NK-92 treated with Interleukin-12 subunit alpha and Interleukin-12 subunit beta, amount 100 ng/mL, for 24 hours (cell line): ENCODE results near the gene BRME1.

ENCODE experiments used
- DNase-seq: peaks from one replicate; lab custom pipeline; 2025; lab: John Stamatoyannopoulos, UW

The BRME1 gene

GRCh38 chr19:13887517-13887916, 18.4 kb downstream of the BRME1 start:
- no peak for DNase-seq

- no peak for DNase-seq
These were observed 18.9 kb downstream of the BRME1 start for GRCh38 chr19:13887018-13887436.

- no peak for DNase-seq
These were observed 20.0 kb downstream of the BRME1 start for GRCh38 chr19:13885826-13886365.

- DNase-seq: no peak
These were observed 21.0 kb downstream of the BRME1 start for GRCh38 chr19:13884726-13885591.

DNA sequence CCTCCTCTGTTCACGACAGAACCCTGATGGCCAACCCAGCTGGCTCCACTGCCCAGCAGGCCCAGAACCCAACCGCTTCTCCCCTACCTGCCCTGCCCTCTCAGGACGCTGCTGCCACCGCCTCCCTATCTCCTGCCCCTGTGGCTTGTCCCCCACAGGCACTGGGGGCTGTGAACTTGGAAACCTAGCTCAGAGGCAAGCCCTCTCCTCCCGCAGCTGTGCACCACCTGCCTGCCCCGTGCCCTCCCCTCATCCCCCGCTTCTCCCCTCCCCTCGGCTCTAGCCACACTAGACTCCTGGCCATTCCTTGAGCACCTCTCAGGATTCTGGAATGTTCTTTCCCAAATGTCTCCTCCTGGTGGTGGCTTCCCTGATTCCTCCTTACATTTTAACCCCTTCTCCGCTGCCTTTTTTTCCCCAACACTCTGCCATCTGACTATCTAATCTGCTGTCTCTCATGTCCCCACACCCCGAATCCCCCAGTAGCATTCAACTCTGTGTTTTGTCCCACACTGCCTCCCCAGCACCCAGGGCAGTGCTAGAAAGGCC, 22.3 kb downstream of the BRME1 start:
- no peak for DNase-seq

DNA sequence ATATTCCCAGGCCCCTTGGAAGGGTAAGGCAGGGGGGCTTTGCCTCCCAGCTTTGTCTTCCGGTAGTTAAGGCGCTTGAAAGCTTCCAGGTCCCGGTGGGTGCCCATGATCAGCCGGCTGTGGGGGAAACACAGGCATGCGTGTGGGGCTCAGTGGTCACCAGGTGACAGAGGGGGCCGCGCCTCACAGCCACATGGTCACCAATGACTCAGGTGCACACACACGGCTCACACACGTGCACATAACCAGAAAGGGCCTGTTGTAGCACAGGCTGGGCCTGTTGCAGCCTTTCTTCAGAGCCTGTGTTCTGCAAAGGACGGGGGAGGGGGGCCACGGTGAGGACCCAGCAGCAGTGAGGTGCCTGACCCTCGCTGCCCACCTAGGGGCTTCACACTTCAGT, 23.1 kb downstream of the BRME1 start:
- DNase-seq: no peak

- DNase-seq: no peak
These were observed 23.5 kb downstream of the BRME1 start for GRCh38 chr19:13882419-13882795.

- no peak for DNase-seq
These were observed 24.1 kb downstream of the BRME1 start for GRCh38 chr19:13881692-13882418.

- no peak for DNase-seq
These were observed 24.6 kb downstream of the BRME1 start for GRCh38 chr19:13881251-13881691.

- peak; percentile 94 for DNase-seq
These were observed 25.6 kb downstream of the BRME1 start for GRCh38 chr19:13880059-13881043.

- DNase-seq: no peak
These were observed 28.6 kb downstream of the BRME1 start for GRCh38 chr19:13877303-13877702.

DNA sequence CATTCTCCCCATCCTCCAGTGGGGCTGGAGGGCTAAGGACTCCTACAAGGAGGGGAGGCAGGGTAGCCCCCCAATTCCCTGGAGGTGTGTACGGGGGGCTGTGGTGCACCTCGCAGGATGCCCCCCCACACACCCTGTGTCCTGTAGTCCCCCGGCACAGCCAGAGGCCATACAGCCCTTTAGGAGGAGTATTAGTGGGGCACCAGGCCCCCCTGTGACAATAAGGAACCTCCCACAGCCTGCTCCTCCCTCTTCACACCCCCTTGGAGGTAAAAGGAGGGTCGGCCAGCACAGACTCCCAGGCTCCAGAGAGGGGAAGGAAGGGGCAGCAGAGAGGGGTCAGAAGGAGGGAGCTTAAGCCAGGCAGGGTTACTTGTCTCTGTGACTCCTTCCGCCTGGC, 29.1 kb downstream of the BRME1 start, which contains the start of gene NANOS3:
NANOS3 (plus strand) TSS at position 301 of the 400 bp plus-strand sequence. CDS start 115 bp downstream, outside the sequence.
- DNase-seq: no peak

GRCh38 chr19:13875824-13876223, 30.1 kb downstream of the BRME1 start:
- DNase-seq: no peak

DNA sequence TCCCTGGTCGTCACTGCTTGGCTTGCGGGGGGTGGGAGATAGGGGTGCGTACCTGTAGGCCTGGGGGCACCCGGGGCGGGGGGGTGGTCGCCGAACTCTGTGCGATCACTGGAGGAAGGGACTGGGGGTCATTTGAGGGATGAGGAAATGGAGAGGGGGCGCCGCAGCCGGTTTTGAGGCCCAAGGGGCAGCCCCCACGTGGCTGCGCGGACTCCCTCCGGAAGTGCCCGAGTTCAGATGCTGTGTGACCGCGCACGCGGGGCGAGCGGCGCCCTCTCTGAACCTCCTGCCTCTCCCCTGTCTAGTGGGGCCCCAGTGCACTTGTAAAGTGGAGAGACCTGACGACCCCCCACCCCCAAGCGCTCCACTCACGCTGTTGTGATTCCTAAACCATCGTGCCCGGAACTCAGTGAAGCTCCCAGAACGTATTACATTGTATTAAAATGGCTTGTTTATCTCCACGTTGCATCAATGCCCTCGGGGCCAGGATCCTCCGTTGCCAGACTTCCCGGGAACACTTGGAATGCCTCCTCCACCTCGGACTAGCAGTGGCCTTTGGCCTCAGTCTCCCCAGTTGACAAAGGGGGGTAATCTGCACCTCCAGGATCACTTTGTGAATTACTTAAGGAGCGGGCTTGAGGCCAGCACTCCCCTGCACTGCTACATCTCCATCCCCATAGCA, 31.9 kb downstream of the BRME1 start:
- DNase-seq: no peak

DNA sequence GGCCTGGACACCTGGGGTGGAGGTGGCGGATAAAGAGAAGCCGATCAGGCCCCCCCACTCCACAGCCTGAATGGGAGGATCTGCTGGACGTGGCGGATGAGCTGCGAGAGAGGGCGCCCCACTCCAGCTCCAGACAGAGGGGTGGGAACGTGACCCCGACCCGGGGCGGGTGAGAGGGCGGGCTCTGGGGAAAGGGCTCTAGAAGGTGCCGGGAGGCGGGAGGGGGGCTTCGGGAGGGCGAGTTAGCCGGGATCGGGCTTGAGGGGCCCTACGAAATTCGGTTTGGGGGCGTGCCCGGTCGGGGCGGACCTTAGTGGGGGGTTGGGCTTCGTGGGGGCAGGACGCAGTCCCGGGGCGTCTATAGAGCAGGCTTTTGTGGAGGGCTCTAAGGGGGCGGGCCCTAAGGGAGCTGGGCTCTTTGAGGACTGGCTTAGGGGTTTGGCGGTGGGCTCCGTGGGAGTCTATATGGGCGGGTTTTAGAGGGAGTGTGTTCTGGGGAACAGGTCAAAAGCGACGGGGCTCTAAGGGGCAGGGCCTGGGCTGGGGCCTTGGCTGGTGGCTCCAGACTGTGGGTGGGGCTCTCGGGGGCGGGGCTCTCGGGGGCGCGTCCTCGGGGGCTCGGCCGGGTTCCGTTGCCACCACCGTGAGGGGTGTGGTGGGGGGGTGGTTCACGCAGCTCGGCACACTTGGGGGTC, 33.1 kb downstream of the BRME1 start:
- DNase-seq: no peak

GRCh38 chr19:13872339-13872694, 33.6 kb downstream of the BRME1 start:
- no peak for DNase-seq

GRCh38 chr19:13870873-13871272, 35.0 kb downstream of the BRME1 start:
- no peak for DNase-seq

- no peak for DNase-seq
These were observed 36.6 kb downstream of the BRME1 start for GRCh38 chr19:13869281-13869680.

GRCh38 chr19:13868663-13869062, 37.3 kb downstream of the BRME1 start:
- DNase-seq: no peak

DNA sequence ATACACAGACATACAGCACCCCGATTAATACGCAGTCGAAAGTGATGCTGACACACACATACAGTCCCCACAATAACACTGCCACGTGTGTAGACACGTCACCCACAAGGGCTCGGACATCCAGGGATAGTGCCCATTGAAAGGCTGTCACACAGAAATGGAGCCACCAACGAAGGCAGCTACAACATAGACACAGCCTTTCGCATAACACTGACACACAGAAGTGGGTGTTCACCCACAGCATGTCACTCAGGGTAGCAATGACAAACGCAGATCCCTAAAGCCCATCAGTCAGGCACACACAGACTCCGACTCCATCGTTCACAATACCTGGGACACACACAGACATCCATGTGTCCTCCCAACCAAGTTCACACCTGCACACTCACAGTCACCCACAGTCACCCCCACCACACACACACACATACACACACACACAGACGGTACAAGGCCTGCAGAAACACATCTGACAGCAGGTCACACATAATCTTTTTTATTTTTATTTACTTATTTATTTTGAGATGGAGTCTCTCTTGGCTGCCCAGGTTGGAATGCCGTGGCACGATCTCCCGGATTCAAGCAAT, 39.4 kb downstream of the BRME1 start:
- no peak for DNase-seq
